ENCODE results near the gene MRPL21. TPM values are rescaled to one million over a fixed set of nuclear protein-coding genes. Genes with fewer than 3 reads are reported as not detected.

MRPL21 gene
- total RNA-seq (10 to 100 TPM; 32.4 to 38.9 TPM), polyA plus RNA-seq (ENCODE audit: insufficient read length in 6 of 6) (10 to 100 TPM; 56.7 to 67.2 (median 60.3) TPM)
- long read RNA-seq, donor 1, transcript MRPL21-202 (7 exons, 662 nt), result minor isoform, 6 of 59 reads
- long read RNA-seq, donor 1, transcript MRPL21-201 (7 exons, 683 nt), result major isoform, 50 of 59 reads
- long read RNA-seq, donor 1, partial matches to known transcripts, result 0 of 59 reads
- long read RNA-seq, donor 1, other reads (novel, unspliced or antisense), result 0 of 59 reads
- long read RNA-seq, donor 2, transcript MRPL21-201 (7 exons, 683 nt), result major isoform, 37 of 42 reads
- long read RNA-seq, donor 2, partial matches to known transcripts, result 0 of 42 reads
- long read RNA-seq, donor 2, other reads (novel, unspliced or antisense), result 0 of 42 reads
- long read RNA-seq, donor 3, transcript MRPL21-201 (7 exons, 683 nt), result major isoform, 39 of 54 reads
- long read RNA-seq, donor 3, transcript MRPL21-202 (7 exons, 662 nt), result minor isoform, 13 of 54 reads
- long read RNA-seq, donor 3, partial matches to known transcripts, result 0 of 54 reads
- long read RNA-seq, donor 3, other reads (novel, unspliced or antisense), result 0 of 54 reads
- long read RNA-seq, donor 4, transcript MRPL21-201 (7 exons, 683 nt), result major isoform, 43 of 58 reads
- long read RNA-seq, donor 4, transcript MRPL21-202 (7 exons, 662 nt), result minor isoform, 8 of 58 reads
- long read RNA-seq, donor 4, partial matches to known transcripts, result 5 of 58 reads
- long read RNA-seq, donor 4, other reads (novel, unspliced or antisense), result 2 of 58 reads
- long read RNA-seq, donor 5, transcript MRPL21-201 (7 exons, 683 nt), result major isoform, 50 of 69 reads
- long read RNA-seq, donor 5, transcript MRPL21-202 (7 exons, 662 nt), result minor isoform, 14 of 69 reads
- long read RNA-seq, donor 5, partial matches to known transcripts, result 0 of 69 reads
- long read RNA-seq, donor 5, other reads (novel, unspliced or antisense), result 0 of 69 reads
- long read RNA-seq, donor 6, transcript MRPL21-202 (7 exons, 662 nt), result minor isoform, 5 of 92 reads
- long read RNA-seq, donor 6, transcript MRPL21-201 (7 exons, 683 nt), result major isoform, 81 of 92 reads
- long read RNA-seq, donor 6, partial matches to known transcripts, result 6 of 92 reads
- long read RNA-seq, donor 6, other reads (novel, unspliced or antisense), result 0 of 92 reads
- long read RNA-seq, donor 7, transcript MRPL21-201 (7 exons, 683 nt), result major isoform, 38 of 55 reads
- long read RNA-seq, donor 7, transcript MRPL21-202 (7 exons, 662 nt), result minor isoform, 16 of 55 reads
- long read RNA-seq, donor 7, partial matches to known transcripts, result 0 of 55 reads
- long read RNA-seq, donor 7, other reads (novel, unspliced or antisense), result 0 of 55 reads
- long read RNA-seq, donor 8, transcript MRPL21-201 (7 exons, 683 nt), result major isoform, 30 of 34 reads
- long read RNA-seq, donor 8, partial matches to known transcripts, result 0 of 34 reads
- long read RNA-seq, donor 8, other reads (novel, unspliced or antisense), result 0 of 34 reads
- long read RNA-seq, donor 9, result 0 reads
- long read RNA-seq, donor 10, transcript MRPL21-201 (7 exons, 683 nt), result major isoform, 49 of 57 reads
- long read RNA-seq, donor 10, partial matches to known transcripts, result 3 of 57 reads
- long read RNA-seq, donor 10, other reads (novel, unspliced or antisense), result 0 of 57 reads
- long read RNA-seq, donor 11, transcript MRPL21-202 (7 exons, 662 nt), result minor isoform, 11 of 47 reads
- long read RNA-seq, donor 11, transcript MRPL21-201 (7 exons, 683 nt), result major isoform, 36 of 47 reads
- long read RNA-seq, donor 11, partial matches to known transcripts, result 0 of 47 reads
- long read RNA-seq, donor 11, other reads (novel, unspliced or antisense), result 0 of 47 reads
- long read RNA-seq, donor 12, transcript MRPL21-202 (7 exons, 662 nt), result minor isoform, 6 of 33 reads
- long read RNA-seq, donor 12, transcript MRPL21-201 (7 exons, 683 nt), result major isoform, 24 of 33 reads
- long read RNA-seq, donor 12, partial matches to known transcripts, result 0 of 33 reads
- long read RNA-seq, donor 12, other reads (novel, unspliced or antisense), result 0 of 33 reads

- Histone ChIP-seq H3K4me1 (peaks cover 13 to 24% of the 10 kb centered on the region in 2 donors), H3K9me3 (no peaks in the 10 kb centered on the region), H3K4me3 (peak within 1 kb of the TSS; percentile 90 to 96), H3K27me3 (no peaks in the 10 kb centered on the region), H3K36me3 (peaks cover 0 to 38% of the 10 kb centered on the region in 2 donors), H3K27ac (peak within 1 kb of the TSS; percentile 74 to 80)
- ATAC-seq, result peak; percentile 99
- TF ChIP-seq, protein P1, sequence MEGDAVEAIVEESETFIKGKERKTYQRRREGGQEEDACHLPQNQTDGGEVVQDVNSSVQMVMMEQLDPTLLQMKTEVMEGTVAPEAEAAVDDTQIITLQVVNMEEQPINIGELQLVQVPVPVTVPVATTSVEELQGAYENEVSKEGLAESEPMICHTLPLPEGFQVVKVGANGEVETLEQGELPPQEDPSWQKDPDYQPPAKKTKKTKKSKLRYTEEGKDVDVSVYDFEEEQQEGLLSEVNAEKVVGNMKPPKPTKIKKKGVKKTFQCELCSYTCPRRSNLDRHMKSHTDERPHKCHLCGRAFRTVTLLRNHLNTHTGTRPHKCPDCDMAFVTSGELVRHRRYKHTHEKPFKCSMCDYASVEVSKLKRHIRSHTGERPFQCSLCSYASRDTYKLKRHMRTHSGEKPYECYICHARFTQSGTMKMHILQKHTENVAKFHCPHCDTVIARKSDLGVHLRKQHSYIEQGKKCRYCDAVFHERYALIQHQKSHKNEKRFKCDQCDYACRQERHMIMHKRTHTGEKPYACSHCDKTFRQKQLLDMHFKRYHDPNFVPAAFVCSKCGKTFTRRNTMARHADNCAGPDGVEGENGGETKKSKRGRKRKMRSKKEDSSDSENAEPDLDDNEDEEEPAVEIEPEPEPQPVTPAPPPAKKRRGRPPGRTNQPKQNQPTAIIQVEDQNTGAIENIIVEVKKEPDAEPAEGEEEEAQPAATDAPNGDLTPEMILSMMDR (IDR thresholded peaks at IDR 0.05), result no peak
- intact Hi-C loops (cut with DNase I), result no loop called here
- DNase-seq, result peak; percentile 87 to 95 (median 88)
Observed at GRCh38 chr11:68903288-68904247, at the start of gene MRPL21, which contains the start of gene IGHMBP2. Gene MRPL21 (minus strand): TSS chr11:68903832. CDS start chr11:68903810, 22 bp downstream. Gene IGHMBP2 (plus strand): TSS chr11:68903891. CDS start chr11:68903953, 62 bp downstream.

DNA sequence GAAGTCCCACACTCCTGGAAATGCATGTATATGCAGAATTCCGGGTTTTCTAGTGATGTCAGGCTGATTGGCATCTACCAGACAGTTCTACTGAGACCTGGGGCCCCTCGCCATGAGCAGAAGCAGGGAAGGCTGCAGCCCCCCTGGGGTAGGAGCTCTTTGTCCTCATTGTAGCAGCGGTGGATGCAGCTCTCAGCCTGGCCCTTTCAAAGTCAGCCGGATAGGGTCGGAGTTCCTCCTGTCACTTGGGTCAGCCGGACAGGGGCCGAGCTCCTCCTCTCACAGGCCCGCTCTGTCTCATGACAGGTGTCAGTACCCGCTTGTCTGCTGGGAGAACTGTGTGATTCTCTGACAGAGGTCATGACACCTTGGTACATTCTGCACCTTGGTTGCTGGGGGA is 47.1 kb upstream of the MRPL21 start:
- Histone ChIP-seq H3K9me3 (no peaks in the 10 kb centered on the region), H3K4me3 (no peak overlapping the region), H3K36me3 (no peaks in the 10 kb centered on the region), H3K27ac (no peak overlapping the region), H3K27me3 (peaks cover 0 to 5% of the 10 kb centered on the region in 2 donors), H3K4me1 (peaks cover 0 to 9% of the 10 kb centered on the region in 2 donors)
- peak in 1 of 4 donors; percentile 41 for DNase-seq
- TF ChIP-seq, protein P1 (IDR thresholded peaks at IDR 0.05), result no peak
- intact Hi-C loops (cut with DNase I), result no loop called here
- ATAC-seq, result no peak

DNA sequence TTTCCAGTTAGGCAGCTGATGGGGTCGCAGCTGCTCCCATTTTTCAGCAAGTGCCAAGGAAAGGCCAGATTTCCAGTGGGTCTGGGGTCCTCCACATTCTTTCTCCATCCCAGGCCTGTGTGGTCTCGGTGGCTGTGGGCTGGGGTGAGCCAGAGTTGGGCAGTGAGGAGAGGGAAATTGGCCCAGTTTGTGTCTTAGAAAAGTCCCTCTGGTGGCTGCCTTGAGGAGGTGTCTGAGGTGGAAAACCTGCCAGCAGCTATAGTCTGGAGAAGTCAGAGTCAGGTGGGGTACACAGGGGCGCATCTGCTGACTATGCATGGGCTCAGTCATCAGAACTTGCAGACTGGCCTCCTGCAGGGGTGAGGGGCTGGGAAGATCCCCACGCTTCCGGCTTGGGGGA is 46.6 kb upstream of the MRPL21 start:
- peaks cover 0 to 5% of the 10 kb centered on the region in 2 donors for H3K27me3 ChIP-seq
- H3K36me3 ChIP-seq, result no peaks in the 10 kb centered on the region
- no peak for ATAC-seq
- peaks cover 0 to 5% of the 10 kb centered on the region in 2 donors for H3K4me1 ChIP-seq
- no peak for DNase-seq
- H3K4me3 ChIP-seq, result no peak overlapping the region
- TF ChIP-seq, protein P1 (IDR thresholded peaks at IDR 0.05), result no peak
- intact Hi-C loops (cut with DNase I), result no loop called here
- H3K9me3 ChIP-seq, result no peaks in the 10 kb centered on the region
- no peak overlapping the region for H3K27ac ChIP-seq
